ENCODE measurements around the gene ANXA11.
"Not testable (repeated sequence)": the region's sequence is repeated elsewhere in the genome, so short reads cannot be mapped to it uniquely, and the experiment has no call there.

Gene ANXA11

DNA sequence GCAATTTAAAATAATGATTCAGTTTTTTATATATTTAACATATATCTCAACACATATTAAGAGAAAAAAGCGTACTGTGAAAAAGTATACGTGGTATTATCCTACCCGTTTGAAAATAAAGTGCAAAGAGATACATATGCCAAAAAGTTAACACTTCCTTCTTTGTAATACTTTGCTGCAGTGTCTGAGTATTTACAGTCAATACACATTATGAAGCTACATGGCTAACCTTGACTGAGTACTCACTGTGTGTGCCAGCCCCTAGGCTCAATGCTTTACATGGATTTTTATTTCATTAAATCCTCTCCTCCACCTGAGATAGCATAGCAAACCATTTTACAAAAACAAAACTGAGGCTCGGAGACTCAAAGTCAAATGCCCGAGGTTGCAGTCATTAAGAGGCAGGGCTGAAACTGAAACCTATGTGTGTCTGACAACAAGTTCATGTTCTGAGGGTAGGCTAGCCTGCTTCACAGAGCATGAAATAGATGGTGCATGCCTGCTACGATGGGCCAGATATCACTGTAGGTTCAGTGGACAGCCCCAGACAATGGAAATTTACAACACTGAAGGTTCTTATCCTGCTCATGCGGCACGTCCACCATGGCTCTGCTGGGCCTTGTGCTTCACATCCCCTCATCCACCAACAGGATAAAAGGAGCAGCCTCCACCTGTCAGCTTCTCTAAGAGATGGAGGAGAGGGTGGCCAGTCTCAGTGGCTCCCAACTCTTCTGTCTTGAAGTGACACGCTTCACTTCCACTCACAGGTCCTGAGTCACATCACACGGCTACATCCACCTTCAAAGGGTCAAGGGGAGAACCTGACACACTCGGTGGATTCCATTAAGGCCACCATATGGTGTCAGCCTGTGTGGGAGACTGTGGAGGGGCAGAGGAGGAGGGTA lies 29.2 kb upstream of the ANXA11 start:
- not testable (repeated sequence) for H3K4me3 Mint-ChIP-seq; H3K9me3 Mint-ChIP-seq; ATAC-seq (replicated peaks; ENCODE audit: extremely low read depth, poor library complexity, severe bottlenecking); H3K4me1 Mint-ChIP-seq; H3K36me3 Mint-ChIP-seq (ENCODE audit: insufficient read depth); H3K27ac Mint-ChIP-seq (ENCODE audit: low read depth); DNase-seq (ENCODE audit: low spot score in 2 of 2); H3K27me3 Mint-ChIP-seq

GRCh38 chr10:80233871-80234270 lies 28.5 kb upstream of the ANXA11 start:
- H3K4me1 Mint-ChIP-seq; H3K27me3 Mint-ChIP-seq; ATAC-seq (replicated peaks; ENCODE audit: extremely low read depth, poor library complexity, severe bottlenecking); H3K4me3 Mint-ChIP-seq; H3K27ac Mint-ChIP-seq (ENCODE audit: low read depth); H3K36me3 Mint-ChIP-seq (ENCODE audit: insufficient read depth); DNase-seq (ENCODE audit: low spot score in 2 of 2); H3K9me3 Mint-ChIP-seq: not testable (repeated sequence)

- not testable (repeated sequence) for H3K4me3 Mint-ChIP-seq; H3K36me3 Mint-ChIP-seq (ENCODE audit: insufficient read depth); DNase-seq (ENCODE audit: low spot score in 2 of 2); H3K9me3 Mint-ChIP-seq; ATAC-seq (replicated peaks; ENCODE audit: extremely low read depth, poor library complexity, severe bottlenecking); H3K4me1 Mint-ChIP-seq; H3K27ac Mint-ChIP-seq (ENCODE audit: low read depth)
- H3K27me3 Mint-ChIP-seq: peaks cover 21% of the 10 kb centered on the region
These were observed 21.4 kb upstream of the ANXA11 start for GRCh38 chr10:80226723-80227122.

GRCh38 chr10:80223031-80223419 lies 17.7 kb upstream of the ANXA11 start:
- not testable (repeated sequence) for H3K4me1 Mint-ChIP-seq; H3K27ac Mint-ChIP-seq (ENCODE audit: low read depth); H3K9me3 Mint-ChIP-seq; H3K4me3 Mint-ChIP-seq; DNase-seq (ENCODE audit: low spot score in 2 of 2); ATAC-seq (replicated peaks; ENCODE audit: extremely low read depth, poor library complexity, severe bottlenecking); H3K36me3 Mint-ChIP-seq (ENCODE audit: insufficient read depth)
- peaks cover 21% of the 10 kb centered on the region for H3K27me3 Mint-ChIP-seq

GRCh38 chr10:80218878-80219277 lies 13.5 kb upstream of the ANXA11 start:
- H3K4me3 Mint-ChIP-seq; H3K4me1 Mint-ChIP-seq; H3K9me3 Mint-ChIP-seq; DNase-seq (ENCODE audit: low spot score in 2 of 2); H3K27ac Mint-ChIP-seq (ENCODE audit: low read depth); H3K27me3 Mint-ChIP-seq; ATAC-seq (replicated peaks; ENCODE audit: extremely low read depth, poor library complexity, severe bottlenecking); H3K36me3 Mint-ChIP-seq (ENCODE audit: insufficient read depth): not testable (repeated sequence)

DNA sequence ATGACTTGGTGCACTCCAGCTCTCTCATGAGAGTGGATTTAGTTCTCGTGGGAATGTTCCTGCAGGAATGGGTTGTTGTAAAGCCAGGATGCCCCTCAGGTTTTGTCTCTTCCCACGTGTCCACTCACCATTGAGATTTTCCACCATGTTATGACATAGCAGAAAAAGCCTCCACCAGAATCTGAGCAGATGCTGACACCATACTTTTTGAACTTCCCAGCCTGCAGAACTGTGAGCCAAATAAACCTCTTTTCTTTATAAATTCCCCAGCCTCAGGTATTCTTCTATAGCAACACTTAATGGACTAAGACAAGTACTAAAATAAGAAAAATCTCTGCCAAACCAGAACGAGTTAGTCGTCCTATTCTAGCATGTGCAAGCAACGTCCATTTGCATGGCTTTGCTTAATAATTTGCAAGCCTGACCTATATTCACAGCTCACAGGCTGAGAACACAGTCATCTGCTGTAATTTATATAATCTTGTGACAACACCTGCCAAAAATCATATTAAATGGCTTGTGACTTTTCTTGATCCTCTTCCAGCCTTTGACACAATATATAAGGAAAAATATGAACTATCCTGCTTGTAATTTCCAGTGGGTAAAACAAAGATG lies 9.1 kb upstream of the ANXA11 start:
- H3K4me1 Mint-ChIP-seq; H3K9me3 Mint-ChIP-seq; ATAC-seq (replicated peaks; ENCODE audit: extremely low read depth, poor library complexity, severe bottlenecking); H3K27me3 Mint-ChIP-seq; H3K27ac Mint-ChIP-seq (ENCODE audit: low read depth); H3K36me3 Mint-ChIP-seq (ENCODE audit: insufficient read depth); DNase-seq (ENCODE audit: low spot score in 2 of 2); H3K4me3 Mint-ChIP-seq: not testable (repeated sequence)

- not testable (repeated sequence) for H3K27me3 Mint-ChIP-seq; ATAC-seq (replicated peaks; ENCODE audit: extremely low read depth, poor library complexity, severe bottlenecking); H3K27ac Mint-ChIP-seq (ENCODE audit: low read depth); H3K9me3 Mint-ChIP-seq; DNase-seq (ENCODE audit: low spot score in 2 of 2); H3K36me3 Mint-ChIP-seq (ENCODE audit: insufficient read depth); H3K4me3 Mint-ChIP-seq; H3K4me1 Mint-ChIP-seq
These were observed 7.3 kb upstream of the ANXA11 start for GRCh38 chr10:80212535-80213115.

GRCh38 chr10:80211786-80212185 lies 6.4 kb upstream of the ANXA11 start:
- peaks cover 1% of the 10 kb centered on the region for H3K36me3 Mint-ChIP-seq (ENCODE audit: insufficient read depth)
- DNase-seq (ENCODE audit: low spot score in 2 of 2): no peak
- no peak for ATAC-seq (replicated peaks; ENCODE audit: extremely low read depth, poor library complexity, severe bottlenecking)
- H3K27ac Mint-ChIP-seq (ENCODE audit: low read depth): no peak overlapping the region
- H3K27me3 Mint-ChIP-seq: no peaks in the 10 kb centered on the region
- H3K9me3 Mint-ChIP-seq: no peaks in the 10 kb centered on the region
- no peaks in the 10 kb centered on the region for H3K4me1 Mint-ChIP-seq
- no peak overlapping the region for H3K4me3 Mint-ChIP-seq

DNA sequence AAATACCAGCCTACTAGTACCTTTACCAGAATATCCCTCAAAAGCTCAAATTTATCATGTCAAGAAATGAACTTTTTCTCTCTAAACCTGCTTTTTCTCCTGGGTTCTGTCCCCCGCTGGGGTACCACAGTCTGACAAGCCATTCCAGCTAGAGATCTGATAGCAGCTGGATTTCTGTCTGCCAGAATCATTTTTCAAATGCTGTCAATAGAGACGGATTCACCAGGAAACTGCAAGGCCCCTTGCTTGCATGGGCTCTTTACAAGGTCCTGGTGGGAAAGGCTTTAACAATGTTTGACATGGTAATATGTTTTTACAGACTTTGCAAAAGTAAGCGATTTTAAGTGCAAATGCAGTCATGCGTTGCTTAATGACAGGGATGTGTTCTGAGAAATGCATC lies 4.9 kb upstream of the ANXA11 start:
- DNase-seq (ENCODE audit: low spot score in 2 of 2) (no peak), ATAC-seq (replicated peaks; ENCODE audit: extremely low read depth, poor library complexity, severe bottlenecking) (no peak)
- H3K27ac Mint-ChIP-seq (ENCODE audit: low read depth): no peak overlapping the region
- H3K27me3 Mint-ChIP-seq: no peaks in the 10 kb centered on the region
- H3K4me1 Mint-ChIP-seq: peaks cover 13% of the 10 kb centered on the region
- no peak overlapping the region for H3K4me3 Mint-ChIP-seq
- peaks cover 6% of the 10 kb centered on the region for H3K36me3 Mint-ChIP-seq (ENCODE audit: insufficient read depth)
- no peaks in the 10 kb centered on the region for H3K9me3 Mint-ChIP-seq

DNA sequence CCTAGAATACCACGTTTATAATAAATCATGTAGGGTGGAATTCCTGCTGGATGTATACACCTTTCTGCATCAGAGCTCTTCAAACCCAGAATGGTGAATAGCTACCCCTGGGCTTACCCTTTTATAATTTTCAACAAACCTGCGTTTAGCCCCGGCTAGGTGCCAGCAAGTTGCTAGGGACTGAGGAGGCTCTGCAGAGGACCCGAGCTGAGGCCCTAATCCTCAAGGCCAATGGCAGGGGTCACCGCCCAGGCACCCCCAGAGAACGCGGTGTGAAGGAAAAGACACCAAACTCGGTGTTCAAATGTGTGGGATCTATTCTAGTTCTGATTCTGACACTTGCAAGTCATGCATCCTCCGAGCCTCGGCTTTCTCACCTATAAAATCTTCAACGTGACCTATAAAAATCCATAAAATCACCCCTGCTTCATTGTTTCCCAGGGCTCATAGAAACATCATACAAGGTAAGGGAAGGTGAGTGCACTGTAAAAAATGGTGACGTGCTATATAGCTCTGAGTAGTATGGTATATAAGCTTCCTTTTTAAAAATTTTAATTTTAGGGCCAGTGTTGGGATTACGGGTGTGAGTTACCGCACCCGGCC lies 2.5 kb upstream of the ANXA11 start:
- ATAC-seq (replicated peaks; ENCODE audit: extremely low read depth, poor library complexity, severe bottlenecking) (no peak), DNase-seq (ENCODE audit: low spot score in 2 of 2) (no peak)
- peaks cover 29% of the 10 kb centered on the region for H3K4me1 Mint-ChIP-seq
- no peak overlapping the region for H3K27ac Mint-ChIP-seq (ENCODE audit: low read depth)
- H3K4me3 Mint-ChIP-seq: no peak overlapping the region
- H3K36me3 Mint-ChIP-seq (ENCODE audit: insufficient read depth): peaks cover 8% of the 10 kb centered on the region
- no peaks in the 10 kb centered on the region for H3K9me3 Mint-ChIP-seq
- no peaks in the 10 kb centered on the region for H3K27me3 Mint-ChIP-seq

DNA sequence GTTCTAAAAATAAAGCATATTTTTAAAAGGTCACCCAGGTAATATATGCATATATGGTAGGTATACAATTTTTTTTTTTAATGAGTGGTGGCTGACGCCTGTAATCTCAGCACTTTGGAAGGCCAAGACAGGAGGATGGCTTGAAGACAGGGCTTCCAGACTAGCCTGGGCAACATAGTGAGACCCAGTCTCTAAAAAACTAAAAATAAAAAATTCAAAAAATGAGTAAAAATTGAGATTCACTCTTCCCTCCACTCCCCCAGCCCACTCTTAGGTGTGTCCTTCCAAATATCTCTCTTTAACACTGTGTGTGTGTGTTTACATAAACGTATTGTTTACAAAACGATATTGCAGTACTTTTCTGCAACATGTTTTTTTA lies 929 bp upstream of the ANXA11 start:
- H3K4me3 Mint-ChIP-seq: peak overlapping the region; percentile 73
- no peak for DNase-seq (ENCODE audit: low spot score in 2 of 2)
- no peak for ATAC-seq (replicated peaks; ENCODE audit: extremely low read depth, poor library complexity, severe bottlenecking)
- H3K36me3 Mint-ChIP-seq (ENCODE audit: insufficient read depth): peaks cover 13% of the 10 kb centered on the region
- peaks cover 44% of the 10 kb centered on the region for H3K4me1 Mint-ChIP-seq
- peak overlapping the region; percentile 88 for H3K27ac Mint-ChIP-seq (ENCODE audit: low read depth)
- no peaks in the 10 kb centered on the region for H3K27me3 Mint-ChIP-seq
- no peaks in the 10 kb centered on the region for H3K9me3 Mint-ChIP-seq

- H3K4me3 Mint-ChIP-seq: peak overlapping the region; percentile 73
- H3K9me3 Mint-ChIP-seq: no peaks in the 10 kb centered on the region
- H3K36me3 Mint-ChIP-seq (ENCODE audit: insufficient read depth): peaks cover 16% of the 10 kb centered on the region
- no peaks in the 10 kb centered on the region for H3K27me3 Mint-ChIP-seq
- ATAC-seq (replicated peaks; ENCODE audit: extremely low read depth, poor library complexity, severe bottlenecking) (peak; percentile 49), DNase-seq (ENCODE audit: low spot score in 2 of 2) (no peak)
- peaks cover 53% of the 10 kb centered on the region for H3K4me1 Mint-ChIP-seq
- H3K27ac Mint-ChIP-seq (ENCODE audit: low read depth): peak overlapping the region; percentile 88
These were observed 460 bp downstream of the ANXA11 start for GRCh38 chr10:80204677-80205476.

Data from central memory CD8-positive, alpha-beta T cell (primary cell).